ENCODE data around the gene PELI3. TPM values are rescaled to one million over a fixed set of nuclear protein-coding genes. Genes with fewer than 3 reads are reported as not detected.

Gene PELI3
- total and polyA plus RNA-seq, 8 donors = 3.0 to 19.9 (median 7.0) TPM

- Histone ChIP-seq H3K9me3 (no peaks in the 10 kb centered on the region), H3K4me1 (no peaks in the 10 kb centered on the region), H3K36me3 (no peaks in the 10 kb centered on the region), H3K27me3 (no peaks in the 10 kb centered on the region), H3K4me3 (no peak overlapping the region), H3K27ac (no peak overlapping the region)
- 92 to 93% methylated on average over 11 of the region's 11 CpGs for WGBS, 2 donors
- no peak for DNase-seq
- ATAC-seq = no peak
- intact Hi-C loops (cut with DNase I) = no loop called here
- no peak for TF ChIP-seq CTCF (IDR thresholded peaks at IDR 0.05)
- FAIRE-seq = no peak
Observed at GRCh38 chr11:66473167-66473566, 6.5 kb downstream of the PELI3 start.

GRCh38 chr11:66473608-66474515, 7.2 kb downstream of the PELI3 start:
- 85 to 87% methylated on average over 20 of the region's 20 CpGs for WGBS, 2 donors
- TF ChIP-seq CTCF (IDR thresholded peaks at IDR 0.05) = no peak
- no peak for ATAC-seq
- FAIRE-seq = no peak
- intact Hi-C loops (cut with DNase I) = no loop called here
- no peak overlapping the region for H3K27ac ChIP-seq
- no peaks in the 10 kb centered on the region for H3K9me3 ChIP-seq
- no peak for DNase-seq
- no peaks in the 10 kb centered on the region for H3K36me3 ChIP-seq
- H3K4me1 ChIP-seq = peaks cover 0 to 3% (median 0%) of the 10 kb centered on the region in 3 donors
- H3K4me3 ChIP-seq = no peak overlapping the region
- no peaks in the 10 kb centered on the region for H3K27me3 ChIP-seq

GRCh38 chr11:66475349-66476172, 8.9 kb downstream of the PELI3 start:
- Histone ChIP-seq H3K27ac (no peak overlapping the region), H3K9me3 (no peaks in the 10 kb centered on the region), H3K36me3 (no peaks in the 10 kb centered on the region), H3K4me3 (no peak overlapping the region), H3K27me3 (no peaks in the 10 kb centered on the region), H3K4me1 (peaks cover 0 to 6% (median 0%) of the 10 kb centered on the region in 3 donors)
- intact Hi-C loops (cut with DNase I) = no loop called here
- DNase-seq (no peak), ATAC-seq (no peak), FAIRE-seq (no peak)
- WGBS, 2 donors = 94 to 95% methylated on average over 44 of the region's 44 CpGs
- TF ChIP-seq CTCF (IDR thresholded peaks at IDR 0.05) = no peak

- no peak for FAIRE-seq
- WGBS, 2 donors = 76 to 83% methylated on average over 10 of the region's 10 CpGs
- Histone ChIP-seq H3K27ac (no peak overlapping the region), H3K36me3 (no peaks in the 10 kb centered on the region), H3K4me3 (no peak overlapping the region), H3K27me3 (no peaks in the 10 kb centered on the region), H3K4me1 (peaks cover 0 to 10% (median 0%) of the 10 kb centered on the region in 3 donors), H3K9me3 (no peaks in the 10 kb centered on the region)
- ATAC-seq = no peak
- DNase-seq = no peak
- intact Hi-C loops (cut with DNase I) = no loop called here
- no peak for TF ChIP-seq CTCF (IDR thresholded peaks at IDR 0.05)
Observed at GRCh38 chr11:66476173-66476840, 9.6 kb downstream of the PELI3 start.
